Adrenal gland (tissue), 5 donors: Measurements from ENCODE around the gene SNRNP70.
A peak's percentile ranks its signal among the peaks of the same experiment; 100 is the strongest.

ENCODE experiments used
- POLR2A ChIP-seq, 2 donors: fragments of 450-650 bp; IDR thresholded peaks; one replicate each; pipeline ENCODE4 v1.6.1; 2017; ENCODE audit warnings: antibody characterized with exemption in 2 of 2, mild to moderate bottlenecking in 2 of 2, moderate library complexity in 1 of 2
- TF ChIP-seq, protein P1 (sequence below), 6 experiments: fragments of 450-650 bp in 4 of 6; fragments of 200-600 bp in 2 of 6; sonication (generic) in 1 of 6; IDR thresholded peaks; 1 replicate in 5 of 6; 2 replicates in 1 of 6; pipeline versions ENCODE4 v1.5.1 to v1.8.0; 2016 to 2021; ENCODE audit warnings: antibody characterized with exemption in 6 of 6, mild to moderate bottlenecking in 2 of 6, moderate library complexity in 1 of 6
- donor health status: DM: no; HTN: no; CAD: no.

DNA sequence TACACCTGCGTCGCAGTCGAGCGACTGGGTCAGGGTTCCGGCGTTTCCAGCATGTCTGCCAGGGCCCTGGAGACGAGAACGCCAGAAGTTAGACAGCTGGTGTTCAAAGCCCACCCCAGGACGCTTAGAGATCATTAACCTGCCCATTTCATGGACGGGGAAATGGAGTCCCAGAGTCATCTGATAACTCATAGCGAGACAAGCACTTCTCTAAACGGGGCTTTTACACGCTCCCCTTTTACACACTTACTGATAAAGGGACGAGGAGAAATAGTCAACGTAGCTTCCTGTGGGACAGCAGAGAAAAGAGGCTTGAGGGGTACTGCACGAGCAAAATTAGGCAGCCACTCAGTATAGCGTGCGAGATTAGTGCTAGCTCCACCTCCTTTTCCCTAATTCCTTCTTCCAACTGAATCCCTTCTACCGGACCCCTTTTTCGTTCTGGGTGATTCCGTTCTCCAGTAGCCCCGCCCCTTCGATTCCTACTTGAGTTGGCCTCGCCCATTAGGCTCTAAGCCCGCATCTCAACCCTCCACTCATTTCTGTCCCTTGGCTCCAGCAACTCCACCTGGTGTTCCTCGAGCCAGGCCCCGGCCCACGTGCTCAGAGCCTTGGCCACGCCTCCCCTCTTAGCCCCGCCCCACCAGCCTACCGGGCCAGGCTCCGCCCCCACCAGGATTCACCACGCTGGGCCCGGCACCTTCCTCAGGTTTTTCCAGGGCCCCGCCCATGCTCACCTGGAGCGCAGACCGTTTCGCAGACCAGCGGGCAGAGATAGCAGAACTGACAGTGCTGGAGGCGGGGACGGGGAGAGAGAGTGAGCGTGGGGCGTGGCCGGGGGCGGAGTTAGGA lies 66.2 kb downstream of the SNRNP70 start:
- TF ChIP-seq, protein P1, sequence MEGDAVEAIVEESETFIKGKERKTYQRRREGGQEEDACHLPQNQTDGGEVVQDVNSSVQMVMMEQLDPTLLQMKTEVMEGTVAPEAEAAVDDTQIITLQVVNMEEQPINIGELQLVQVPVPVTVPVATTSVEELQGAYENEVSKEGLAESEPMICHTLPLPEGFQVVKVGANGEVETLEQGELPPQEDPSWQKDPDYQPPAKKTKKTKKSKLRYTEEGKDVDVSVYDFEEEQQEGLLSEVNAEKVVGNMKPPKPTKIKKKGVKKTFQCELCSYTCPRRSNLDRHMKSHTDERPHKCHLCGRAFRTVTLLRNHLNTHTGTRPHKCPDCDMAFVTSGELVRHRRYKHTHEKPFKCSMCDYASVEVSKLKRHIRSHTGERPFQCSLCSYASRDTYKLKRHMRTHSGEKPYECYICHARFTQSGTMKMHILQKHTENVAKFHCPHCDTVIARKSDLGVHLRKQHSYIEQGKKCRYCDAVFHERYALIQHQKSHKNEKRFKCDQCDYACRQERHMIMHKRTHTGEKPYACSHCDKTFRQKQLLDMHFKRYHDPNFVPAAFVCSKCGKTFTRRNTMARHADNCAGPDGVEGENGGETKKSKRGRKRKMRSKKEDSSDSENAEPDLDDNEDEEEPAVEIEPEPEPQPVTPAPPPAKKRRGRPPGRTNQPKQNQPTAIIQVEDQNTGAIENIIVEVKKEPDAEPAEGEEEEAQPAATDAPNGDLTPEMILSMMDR (IDR thresholded peaks at IDR 0.05), result no peak
- peak in 1 of 2 donors; percentile 26 for TF ChIP-seq POLR2A (IDR thresholded peaks at IDR 0.05)
